Natural killer cell treated with Interleukin-12 subunit alpha and Interleukin-12 subunit beta and Interleukin-15 and Interleukin-18, amount 100 ng/mL, for 72 hours (primary cell): ENCODE measurements around the gene UCHL3. TPM values are rescaled to one million over a fixed set of nuclear protein-coding genes. Genes with fewer than 3 reads are reported as not detected.
"Not testable (repeated sequence)": the region's sequence is repeated elsewhere in the genome, so short reads cannot be mapped to it uniquely, and the experiment has no call there.

Experiments
- ATAC-seq, 2 donors: fragments of 150-1000 bp; cut with Tn5 transposase in 1 of 2; sonication (Bioruptor Pico), chemical (Tn5 transposase) in 1 of 2; 2 replicates each; pipeline ENCODE4 v1.10.0; 2021
- DNase-seq: peaks from one replicate; pipeline ENCODE4 v3.0.0; 2022; ENCODE audit warnings: low spot score
- H3K27ac Mint-ChIP-seq, 2 donors: 1 replicate in 1 of 2; 2 replicates in 1 of 2; pipeline ENCODE4 v1.8.0; 2022; ENCODE audit warnings: mixed read lengths in 2 of 2, mild to moderate bottlenecking in 1 of 2, moderate library complexity in 1 of 2
- H3K27me3 Mint-ChIP-seq, 2 donors: 1 replicate in 1 of 2; 2 replicates in 1 of 2; pipeline ENCODE4 v1.8.0; 2022; ENCODE audit warnings: mixed read lengths in 2 of 2
- H3K36me3 Mint-ChIP-seq: one replicate; pipeline ENCODE4 v1.8.0; 2022; ENCODE audit warnings: mixed read lengths
- H3K4me1 Mint-ChIP-seq, 2 donors: 1 replicate in 1 of 2; 2 replicates in 1 of 2; pipeline ENCODE4 v1.8.0; 2022; ENCODE audit warnings: low read depth in 2 of 2, mixed read lengths in 2 of 2, mild to moderate bottlenecking in 1 of 2
- H3K4me3 Mint-ChIP-seq: one replicate; pipeline ENCODE4 v1.8.0; 2022; ENCODE audit warnings: mixed read lengths
- H3K9me3 Mint-ChIP-seq: 2 replicates; pipeline ENCODE4 v1.8.0; 2022; ENCODE audit warnings: mixed read lengths
- total RNA-seq, 2 donors: library from RNA; stranded (reverse); gene quantifications; one replicate each; pipeline ENCODE4 v1.2.3, GENCODE V29; 2022

UCHL3 gene
- total RNA-seq, 2 donors from 2014 or later = 34.3 to 41.5 TPM

DNA sequence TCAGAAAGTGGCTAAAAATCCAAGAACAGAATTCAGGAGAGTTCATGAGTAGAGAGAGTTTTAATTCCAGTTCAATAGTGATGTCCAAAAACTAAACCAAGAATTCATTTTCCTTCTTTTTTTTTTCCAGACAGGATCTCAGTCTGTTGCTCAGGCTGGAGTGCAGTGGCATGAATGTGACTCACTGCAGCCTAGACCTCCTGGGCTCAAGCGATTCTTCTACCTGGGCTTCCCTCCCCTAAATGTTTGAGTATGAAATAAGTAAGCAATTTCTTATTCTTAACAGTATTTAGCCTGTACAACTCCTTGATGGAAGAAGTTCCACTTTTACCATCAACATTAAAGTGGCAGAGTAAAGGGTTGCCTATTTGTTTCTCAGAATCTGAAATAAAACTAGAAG lies 15.7 kb upstream of the UCHL3 start:
- H3K4me1 Mint-ChIP-seq = peaks cover 42 to 64% of the 10 kb centered on the region in 2 donors
- no peak overlapping the region for H3K4me3 Mint-ChIP-seq
- no peaks in the 10 kb centered on the region for H3K9me3 Mint-ChIP-seq
- DNase-seq (no peak), ATAC-seq (no peak)
- no peaks in the 10 kb centered on the region for H3K27me3 Mint-ChIP-seq
- peaks cover 11% of the 10 kb centered on the region for H3K36me3 Mint-ChIP-seq
- peak overlapping the region in 1 of 2 donors; percentile 16 for H3K27ac Mint-ChIP-seq

DNA sequence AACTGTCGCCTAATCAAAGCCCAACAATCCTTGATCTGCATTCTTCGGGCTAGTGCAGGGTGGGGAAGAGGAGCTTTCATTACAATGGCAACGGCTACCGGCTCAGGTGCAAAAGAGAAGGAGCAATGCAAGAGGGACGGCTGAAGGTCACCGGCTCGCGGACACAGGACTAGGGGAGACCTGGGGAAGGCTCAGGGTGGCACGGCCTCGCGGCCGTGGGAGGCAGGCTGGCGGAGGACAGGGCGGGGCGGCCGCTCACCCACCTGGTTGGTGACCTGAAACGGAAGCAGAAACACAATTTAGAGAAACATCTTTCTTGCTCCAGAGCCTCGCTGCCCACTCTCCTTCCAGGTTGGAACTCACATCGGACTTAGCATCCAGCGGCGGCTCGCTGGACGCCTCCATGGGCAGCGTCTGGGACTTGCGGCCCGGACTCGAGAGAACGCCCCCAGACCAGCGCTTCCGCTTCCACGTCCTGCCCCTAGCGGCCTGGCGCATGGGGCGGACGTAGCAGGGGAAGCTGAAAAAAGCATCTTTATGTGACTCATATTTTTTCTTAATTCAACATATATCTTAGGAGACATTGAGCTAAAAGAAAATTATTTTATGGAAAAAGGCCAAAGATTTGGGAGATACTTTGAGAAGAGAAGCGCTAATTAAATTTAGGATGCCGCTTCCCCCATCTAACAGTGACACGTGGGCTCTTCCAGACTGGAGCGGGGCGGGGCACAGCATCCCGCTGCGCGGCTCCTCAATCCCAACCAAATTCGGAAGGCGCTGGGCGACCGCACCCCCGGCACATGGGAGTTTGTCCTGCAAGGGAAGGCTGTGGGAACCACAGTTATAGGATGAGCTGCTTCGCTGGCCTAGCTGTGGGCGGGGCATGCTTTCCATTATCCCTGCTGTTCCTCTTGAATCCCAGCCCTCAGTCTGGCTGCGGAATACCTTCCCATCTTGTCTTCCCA lies 11.9 kb upstream of the UCHL3 start, which contains the start of gene COMMD6:
TSS of gene COMMD6 (minus strand) at position 441 of the 965 bp plus-strand sequence. CDS start at position 405, 36 bp downstream.
- DNase-seq (peak; percentile 83), ATAC-seq (peak; percentile 97)
- H3K4me1 Mint-ChIP-seq = peaks cover 28 to 35% of the 10 kb centered on the region in 2 donors
- peaks cover 11% of the 10 kb centered on the region for H3K36me3 Mint-ChIP-seq
- H3K9me3 Mint-ChIP-seq = no peaks in the 10 kb centered on the region
- peak within 1 kb of the TSS; percentile 99 for H3K4me3 Mint-ChIP-seq
- no peaks in the 10 kb centered on the region for H3K27me3 Mint-ChIP-seq
- peak within 1 kb of the TSS; percentile 89 to 90 for H3K27ac Mint-ChIP-seq

DNA sequence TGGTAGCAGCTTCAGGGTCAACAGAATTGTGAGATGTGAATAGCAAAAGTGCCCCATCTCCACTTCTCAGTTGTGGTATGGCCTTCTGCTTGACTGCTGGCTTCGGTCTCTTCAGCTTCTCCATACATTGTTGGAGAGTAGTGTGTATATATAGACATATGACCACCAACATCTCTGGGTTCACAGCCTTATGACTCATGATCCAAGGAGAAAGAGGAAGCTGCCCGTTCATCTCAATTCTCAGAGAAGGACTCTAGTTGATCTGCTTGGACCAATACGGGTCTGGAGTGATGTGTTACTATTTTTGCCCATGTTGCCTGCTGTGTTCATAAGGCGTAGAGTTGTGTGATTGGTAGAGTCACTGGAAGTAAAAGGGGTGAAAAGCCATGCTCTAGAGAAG lies 8.3 kb upstream of the UCHL3 start:
- ATAC-seq = no peak

DNA sequence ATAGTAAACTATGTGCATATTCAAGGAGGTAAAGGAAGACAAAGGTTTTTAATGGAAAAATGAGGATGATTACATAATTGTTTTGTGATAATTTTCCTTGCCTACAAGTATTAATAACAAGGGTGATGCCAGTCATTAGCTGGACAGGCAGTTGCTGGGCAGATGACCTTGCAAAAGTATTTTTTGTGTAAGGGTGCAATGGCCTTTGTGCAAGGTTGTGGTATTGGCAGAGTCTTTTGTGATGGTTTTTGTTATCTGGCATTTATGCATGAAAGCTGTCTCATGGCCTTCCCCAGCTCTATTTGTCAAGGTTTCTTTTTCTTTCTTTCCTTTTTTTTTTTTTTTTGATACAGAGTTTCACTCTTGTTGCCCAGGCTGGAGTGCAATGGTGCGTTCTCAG lies 7.6 kb upstream of the UCHL3 start:
- DNase-seq = no peak
- ATAC-seq = no peak

More for the DNA sequence above, 8.3 kb upstream of the UCHL3 start:
- Mint-ChIP-seq H3K27me3 (no peaks in the 10 kb centered on the region), H3K36me3 (peaks cover 4% of the 10 kb centered on the region), H3K4me3 (no peak overlapping the region), H3K27ac (no peak overlapping the region), H3K9me3 (no peaks in the 10 kb centered on the region), H3K4me1 (peaks cover 14 to 16% of the 10 kb centered on the region in 2 donors)
- no peak for DNase-seq

DNA sequence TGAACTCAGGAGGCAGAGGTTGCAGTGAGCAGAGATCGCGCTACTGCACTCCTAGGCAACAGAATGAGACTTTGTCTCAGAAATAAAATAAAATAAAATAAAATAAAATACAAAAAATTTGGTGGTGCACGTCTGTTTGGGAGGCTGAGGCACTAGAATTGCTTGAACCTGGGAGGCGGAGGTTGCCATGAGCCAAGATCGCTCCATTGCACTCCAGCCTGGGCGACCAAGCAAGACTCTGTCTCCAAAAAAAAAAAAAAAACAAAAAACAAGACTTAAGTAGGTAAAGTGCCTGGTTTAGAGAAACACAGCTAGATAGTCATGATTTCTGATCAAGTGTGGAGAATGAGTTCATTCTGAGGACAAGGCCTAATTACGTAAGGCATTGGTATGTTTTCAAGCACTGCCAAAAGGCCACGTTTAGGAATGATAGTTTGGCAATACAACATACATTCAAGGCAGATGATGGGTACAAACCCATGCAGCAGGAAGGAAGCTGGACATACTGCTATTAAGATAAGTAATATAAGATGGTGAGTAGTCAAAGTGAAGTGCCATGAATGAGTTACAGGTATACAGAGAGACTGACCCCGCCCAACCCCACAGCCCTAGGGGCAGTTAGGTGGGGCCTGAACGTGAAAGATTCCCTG lies 4.8 kb upstream of the UCHL3 start:
- DNase-seq = no peak
- no peak for ATAC-seq
- H3K4me3 Mint-ChIP-seq = no peak overlapping the region
- H3K9me3 Mint-ChIP-seq = no peaks in the 10 kb centered on the region
- no peaks in the 10 kb centered on the region for H3K36me3 Mint-ChIP-seq
- no peak overlapping the region for H3K27ac Mint-ChIP-seq
- H3K4me1 Mint-ChIP-seq = peaks cover 6 to 10% of the 10 kb centered on the region in 2 donors
- peaks cover 0 to 2% of the 10 kb centered on the region in 2 donors for H3K27me3 Mint-ChIP-seq

More for the DNA sequence above, 7.6 kb upstream of the UCHL3 start:
- H3K9me3 Mint-ChIP-seq = no peaks in the 10 kb centered on the region
- no peak overlapping the region for H3K4me3 Mint-ChIP-seq
- H3K36me3 Mint-ChIP-seq = peaks cover 4% of the 10 kb centered on the region
- H3K4me1 Mint-ChIP-seq = peaks cover 9% of the 10 kb centered on the region in 2 donors
- H3K27ac Mint-ChIP-seq = no peak overlapping the region
- peaks cover 0 to under 1% of the 10 kb centered on the region in 2 donors for H3K27me3 Mint-ChIP-seq

DNA sequence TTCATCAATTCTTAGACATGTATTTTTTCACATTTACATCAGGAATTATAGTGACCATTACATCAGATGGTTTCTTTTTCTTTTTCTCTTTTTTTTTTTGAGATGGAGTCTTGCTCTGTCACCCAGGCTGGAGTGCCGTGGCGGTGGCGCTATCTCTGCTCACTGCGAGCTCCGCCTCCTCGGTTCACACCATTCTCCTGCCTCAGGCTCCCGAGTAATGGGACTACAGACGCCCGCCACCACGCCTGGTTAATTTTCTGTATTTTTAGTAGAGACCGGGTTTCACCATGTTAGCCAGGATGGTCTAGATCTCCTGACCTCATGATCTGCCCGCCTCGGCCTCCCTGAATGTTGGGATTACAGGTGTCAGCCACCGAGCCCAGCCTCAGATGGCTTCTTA lies 4.2 kb upstream of the UCHL3 start:
- not testable (repeated sequence) for H3K27ac Mint-ChIP-seq, ATAC-seq, H3K4me3 Mint-ChIP-seq, DNase-seq, H3K36me3 Mint-ChIP-seq, H3K9me3 Mint-ChIP-seq, H3K27me3 Mint-ChIP-seq
- peaks cover 11 to 15% of the 10 kb centered on the region in 2 donors for H3K4me1 Mint-ChIP-seq

DNA sequence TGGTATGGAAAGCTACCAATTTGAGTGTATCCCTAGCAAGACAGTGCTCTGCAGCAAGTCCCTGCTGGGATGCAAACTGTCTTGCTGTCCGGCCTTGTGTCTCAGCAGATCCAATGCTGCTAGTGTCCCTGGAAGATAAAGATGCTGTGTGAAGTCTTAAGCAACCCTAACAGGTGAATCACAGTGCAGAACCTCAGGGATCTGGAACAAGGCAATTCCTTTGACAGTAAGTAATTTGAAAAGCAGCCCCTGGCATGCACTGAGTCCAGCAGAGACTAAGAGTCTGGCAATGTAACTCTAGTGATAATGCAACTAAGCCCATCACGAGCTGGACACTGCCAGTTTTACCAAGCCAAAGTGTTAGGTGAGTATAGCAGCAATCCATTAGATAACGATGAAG lies 1.7 kb upstream of the UCHL3 start:
- peaks cover 20 to 29% of the 10 kb centered on the region in 2 donors for H3K4me1 Mint-ChIP-seq
- no peak for ATAC-seq

DNA sequence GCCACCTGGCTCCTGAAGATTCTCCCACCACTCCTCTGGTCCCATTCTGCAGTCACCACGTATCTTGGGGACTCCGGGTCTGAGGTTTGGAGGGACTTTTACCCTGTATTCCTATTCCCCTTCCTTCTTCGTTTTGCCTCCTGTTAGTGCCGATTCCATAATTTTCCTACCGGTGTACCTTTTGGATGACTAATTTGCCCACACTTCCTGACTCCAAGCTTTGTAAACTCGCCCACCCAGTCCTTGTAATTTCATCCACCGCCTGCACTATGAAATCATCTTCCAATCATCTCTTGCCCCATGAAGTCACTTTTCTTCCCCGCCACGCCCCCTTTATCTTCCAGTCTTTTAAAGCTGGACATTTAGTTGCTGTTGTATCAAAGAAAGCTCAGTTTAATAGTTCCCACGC lies 572 bp downstream of the UCHL3 start:
- Mint-ChIP-seq H3K36me3 (peaks cover 27% of the 10 kb centered on the region), H3K27me3 (peaks cover 0 to 2% of the 10 kb centered on the region in 2 donors), H3K4me3 (peak overlapping the region; percentile 96), H3K27ac (peak overlapping the region; percentile 87 to 95), H3K4me1 (peaks cover 34 to 46% of the 10 kb centered on the region in 2 donors), H3K9me3 (no peaks in the 10 kb centered on the region)
- no peak for ATAC-seq
- DNase-seq = no peak

More for the DNA sequence above, 1.7 kb upstream of the UCHL3 start:
- H3K9me3 Mint-ChIP-seq = no peaks in the 10 kb centered on the region
- no peak for DNase-seq
- H3K4me3 Mint-ChIP-seq = peak overlapping the region; percentile 6
- peaks cover 6% of the 10 kb centered on the region for H3K36me3 Mint-ChIP-seq
- H3K27ac Mint-ChIP-seq = no peak overlapping the region
- peaks cover 0 to 2% of the 10 kb centered on the region in 2 donors for H3K27me3 Mint-ChIP-seq

DNA sequence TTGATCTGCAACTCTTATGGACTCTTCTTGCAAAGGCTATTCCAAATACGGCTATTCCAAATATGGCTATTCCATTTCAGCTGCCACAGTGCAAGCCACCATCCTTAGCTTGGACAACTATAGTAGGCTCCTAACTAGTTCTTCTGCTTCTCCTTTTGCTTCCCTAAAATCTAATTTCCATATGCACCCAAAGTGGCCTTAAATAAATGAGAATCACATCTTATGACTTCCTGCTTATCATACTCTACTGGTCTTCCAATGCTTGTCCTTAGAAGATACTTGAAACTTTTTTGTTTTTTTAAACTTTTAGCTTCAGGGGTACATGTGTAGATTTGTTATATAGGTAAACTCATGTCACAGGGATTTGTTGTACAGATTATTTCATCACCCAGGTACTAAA lies 4.9 kb downstream of the UCHL3 start:
- Mint-ChIP-seq H3K4me1 (peaks cover 33 to 44% of the 10 kb centered on the region in 2 donors), H3K36me3 (peaks cover 29% of the 10 kb centered on the region), H3K4me3 (no peak overlapping the region), H3K27ac (no peak overlapping the region), H3K27me3 (no peaks in the 10 kb centered on the region), H3K9me3 (peaks cover 3% of the 10 kb centered on the region)
- DNase-seq (no peak), ATAC-seq (no peak)

DNA sequence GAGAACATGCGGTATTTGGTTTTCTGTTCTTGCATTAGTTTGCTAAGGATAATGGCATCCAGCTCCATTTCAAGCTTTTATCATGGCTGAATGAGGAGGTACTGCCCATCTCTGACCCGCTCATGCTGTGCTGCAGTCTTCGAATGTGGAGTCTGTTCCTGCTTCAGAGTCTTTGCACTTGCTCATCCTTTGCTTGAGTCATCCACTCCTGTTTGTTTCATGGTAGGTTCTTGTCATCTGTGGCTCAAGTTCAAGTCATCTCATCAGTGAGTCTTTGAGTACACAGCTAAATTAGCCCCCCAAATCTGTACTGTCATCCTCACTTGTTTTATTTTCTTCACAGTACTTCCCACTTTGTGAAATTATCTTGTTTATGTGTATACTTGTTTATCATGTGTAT lies 5.4 kb downstream of the UCHL3 start:
- Mint-ChIP-seq H3K4me1 (peaks cover 33 to 43% of the 10 kb centered on the region in 2 donors), H3K36me3 (peaks cover 28% of the 10 kb centered on the region), H3K27me3 (no peaks in the 10 kb centered on the region), H3K27ac (no peak overlapping the region), H3K9me3 (peaks cover 3% of the 10 kb centered on the region), H3K4me3 (no peak overlapping the region)
- no peak for DNase-seq
- ATAC-seq = peak in 1 of 2 donors; percentile 51

DNA sequence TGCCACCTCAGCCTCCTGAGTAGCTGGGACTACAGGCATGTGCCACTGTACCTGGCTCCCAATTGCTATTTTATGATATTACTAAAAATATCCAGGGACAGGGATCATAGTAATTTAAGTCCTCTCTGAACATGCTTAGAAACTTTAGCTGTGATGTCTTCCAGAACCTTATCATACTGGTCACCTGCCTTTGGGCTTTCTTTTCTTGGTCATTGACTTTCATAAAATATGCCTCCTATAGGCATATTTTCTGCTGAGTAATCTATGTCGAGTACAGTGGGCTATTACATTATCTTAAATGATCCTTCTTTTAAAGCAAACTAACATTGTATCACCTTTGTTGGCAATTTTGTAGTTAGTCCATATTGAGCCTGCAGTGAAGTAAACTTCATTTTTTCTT lies 6.2 kb downstream of the UCHL3 start:
- Mint-ChIP-seq H3K27me3 (no peaks in the 10 kb centered on the region), H3K4me3 (no peak overlapping the region), H3K4me1 (peaks cover 24 to 38% of the 10 kb centered on the region in 2 donors), H3K9me3 (peaks cover 3% of the 10 kb centered on the region), H3K36me3 (peaks cover 24% of the 10 kb centered on the region), H3K27ac (no peak overlapping the region)
- ATAC-seq (no peak), DNase-seq (no peak)

DNA sequence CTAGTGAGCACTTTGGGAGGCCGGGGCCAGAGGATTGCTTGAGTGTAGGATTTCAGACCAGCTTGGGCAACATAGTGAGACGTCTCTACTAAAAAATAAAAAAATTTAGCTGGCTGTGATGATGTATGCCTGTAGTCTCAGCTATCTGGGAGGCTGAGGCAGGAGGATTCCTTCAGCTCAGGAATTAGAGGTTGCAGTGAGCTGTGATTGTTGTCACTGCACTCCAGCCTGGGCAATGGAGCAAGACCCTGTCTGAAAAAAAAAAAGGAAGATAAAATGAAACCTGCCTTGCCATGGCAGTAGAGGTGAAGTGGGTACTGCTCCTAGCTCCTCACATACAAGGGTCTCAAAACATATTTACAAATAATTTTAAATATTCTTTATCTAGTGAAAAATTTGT lies 7.4 kb downstream of the UCHL3 start:
- H3K4me1 Mint-ChIP-seq = peaks cover 19 to 30% of the 10 kb centered on the region in 2 donors
- DNase-seq = no peak
- peaks cover 24% of the 10 kb centered on the region for H3K36me3 Mint-ChIP-seq
- peaks cover 3% of the 10 kb centered on the region for H3K9me3 Mint-ChIP-seq
- no peak for ATAC-seq
- no peak overlapping the region for H3K4me3 Mint-ChIP-seq
- no peaks in the 10 kb centered on the region for H3K27me3 Mint-ChIP-seq
- no peak overlapping the region for H3K27ac Mint-ChIP-seq

DNA sequence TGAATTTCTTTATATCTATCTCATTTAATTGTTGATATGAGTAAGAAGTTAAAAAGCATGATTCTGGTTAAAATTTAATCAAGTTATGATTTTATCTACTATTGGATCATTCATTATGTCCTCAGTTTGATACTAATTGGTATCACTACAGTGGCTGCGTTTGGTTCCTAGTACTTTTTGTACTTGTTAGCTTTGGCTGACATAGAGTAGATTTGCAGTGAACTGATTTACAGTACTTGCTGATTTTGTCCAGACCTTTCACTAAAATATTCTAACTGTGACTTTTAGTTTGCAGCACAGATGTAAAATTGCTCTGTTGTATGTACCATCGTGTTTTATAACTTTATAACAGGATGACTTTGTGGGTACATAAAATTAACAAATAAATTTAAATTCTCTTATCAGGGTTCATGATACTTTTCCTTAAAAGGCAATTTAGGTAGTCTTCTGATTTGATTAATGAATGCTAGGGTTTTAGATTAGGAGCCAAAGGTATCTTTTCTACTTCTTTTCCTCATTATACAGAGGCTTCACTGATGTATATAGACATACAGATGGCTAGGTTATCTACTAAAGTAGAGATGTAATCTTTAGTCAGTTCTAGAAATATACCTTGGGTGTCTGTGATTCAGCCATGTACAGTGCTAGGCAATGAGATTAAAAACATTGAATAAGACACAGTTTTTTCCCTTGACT lies 8.7 kb downstream of the UCHL3 start:
- Mint-ChIP-seq H3K4me3 (no peak overlapping the region), H3K9me3 (peaks cover 3% of the 10 kb centered on the region), H3K4me1 (peaks cover 16 to 25% of the 10 kb centered on the region in 2 donors), H3K27me3 (no peaks in the 10 kb centered on the region), H3K36me3 (peaks cover 21% of the 10 kb centered on the region), H3K27ac (peak overlapping the region in 1 of 2 donors; percentile 73)
- DNase-seq (no peak), ATAC-seq (no peak)
